ENCODE data around the gene CHST10. TPM values are rescaled to one million over a fixed set of nuclear protein-coding genes. Genes with fewer than 3 reads are reported as not detected.
A peak's percentile ranks its signal among the peaks of the same experiment; 100 is the strongest.

The CHST10 gene
- polyA plus RNA-seq, 1 donor from 2014 or later, result 76.1 TPM

GRCh38 chr2:100423631-100424030 lies 6.2 kb upstream of the CHST10 start:
- Histone ChIP-seq H3K27me3 (ENCODE audit: insufficient read depth, low read depth, low read length) (no peaks in the 10 kb centered on the region), H3K9me3 (ENCODE audit: low read length) (no peaks in the 10 kb centered on the region), H3K27ac (ENCODE audit: low read length) (no peak overlapping the region), H3K79me2 (replicated peaks; ENCODE audit: insufficient read depth, low read length) (no peaks in the 10 kb centered on the region), H4K20me1 (ENCODE audit: insufficient read depth) (no peaks in the 10 kb centered on the region), H3K9me2 (ENCODE audit: insufficient read depth, low read length) (no peaks in the 10 kb centered on the region), H3K36me3 (ENCODE audit: insufficient read depth, low read length) (no peaks in the 10 kb centered on the region), H3K9ac (ENCODE audit: low read length) (no peak overlapping the region), H3F3A (ENCODE audit: insufficient read depth, low read length, poor library complexity, severe bottlenecking) (no peaks in the 10 kb centered on the region), H2AFZ (ENCODE audit: low read depth, low read length) (no peak overlapping the region), H3K4me2 (ENCODE audit: low read length) (no peak overlapping the region), H3K4me3 (ENCODE audit: low read length) (no peak overlapping the region)
- TF ChIP-seq POLR2AphosphoS5 (IDR thresholded peaks at IDR 0.05) (no peak), EZH2 (IDR thresholded peaks at IDR 0.05; ENCODE audit: borderline replicate concordance, insufficient read depth, low read length, poor library complexity, severe bottlenecking) (no peak), SMC3 (conservative IDR thresholded peaks at IDR 0.05; ENCODE audit: poor library complexity) (no peak), REST (IDR thresholded peaks at IDR 0.05; ENCODE audit: borderline replicate concordance) (no peak), CTCF (IDR thresholded peaks at IDR 0.05; ENCODE audit: poor library complexity, severe bottlenecking) (no peak), RAD21 (conservative IDR thresholded peaks at IDR 0.05) (no peak), TAF1 (IDR thresholded peaks at IDR 0.05; ENCODE audit: low read depth) (no peak), EP300 (conservative IDR thresholded peaks at IDR 0.05; ENCODE audit: poor library complexity, severe bottlenecking) (no peak), MXI1 (conservative IDR thresholded peaks at IDR 0.05; ENCODE audit: poor library complexity, severe bottlenecking) (no peak)

GRCh38 chr2:100422320-100423055 lies 5.0 kb upstream of the CHST10 start:
- Histone ChIP-seq H2AFZ (ENCODE audit: low read depth, low read length) (no peak overlapping the region), H3F3A (ENCODE audit: insufficient read depth, low read length, poor library complexity, severe bottlenecking) (no peaks in the 10 kb centered on the region), H3K27me3 (ENCODE audit: insufficient read depth, low read depth, low read length) (no peaks in the 10 kb centered on the region), H3K4me3 (ENCODE audit: low read length) (no peak overlapping the region), H3K9me2 (ENCODE audit: insufficient read depth, low read length) (no peaks in the 10 kb centered on the region), H3K9me3 (ENCODE audit: low read length) (no peaks in the 10 kb centered on the region), H4K20me1 (ENCODE audit: insufficient read depth) (no peaks in the 10 kb centered on the region), H3K79me2 (replicated peaks; ENCODE audit: insufficient read depth, low read length) (no peaks in the 10 kb centered on the region), H3K27ac (ENCODE audit: low read length) (no peak overlapping the region), H3K36me3 (ENCODE audit: insufficient read depth, low read length) (no peaks in the 10 kb centered on the region), H3K4me2 (ENCODE audit: low read length) (no peak overlapping the region), H3K9ac (ENCODE audit: low read length) (no peak overlapping the region)
- TF ChIP-seq EZH2 (IDR thresholded peaks at IDR 0.05; ENCODE audit: borderline replicate concordance, insufficient read depth, low read length, poor library complexity, severe bottlenecking) (no peak), SMC3 (conservative IDR thresholded peaks at IDR 0.05; ENCODE audit: poor library complexity) (peak; percentile 15), CTCF (IDR thresholded peaks at IDR 0.05; ENCODE audit: poor library complexity, severe bottlenecking) (peak; percentile 42), REST (IDR thresholded peaks at IDR 0.05; ENCODE audit: borderline replicate concordance) (no peak), RAD21 (conservative IDR thresholded peaks at IDR 0.05) (no peak)

Measured in neural cell (in vitro differentiated cells).